GM13977 (cell line): ENCODE data around the gene GALNTL6.
"Not testable (repeated sequence)": the region's sequence is repeated elsewhere in the genome, so short reads cannot be mapped to it uniquely, and the experiment has no call there.

Experiments used
- DNase-seq: peaks from one replicate; pipeline ENCODE4 v3.0.0; 2012; ENCODE audit warnings: low spot score
- in situ Hi-C: fragments of 300-500 bp; cut with MboI; formaldehyde crosslinking; loops from one replicate; pipeline ENCODE4 v1.12.0; 2022; ENCODE audit warnings: low sequenced_read_pairs, low pct_unique_long_range_greater_than_20kb, mixed read lengths, inconsistent platforms; ENCODE audit not compliant: unreplicated experiment
- TF ChIP-seq, protein P1 (sequence below): IDR thresholded peaks from 2 replicates; pipeline ENCODE4 v1.5.1; 2012; ENCODE audit warnings: mild to moderate bottlenecking, control low read depth; ENCODE audit not compliant: insufficient read depth; ENCODE audit errors: extremely low read depth, missing control alignments

GALNTL6 gene

DNA sequence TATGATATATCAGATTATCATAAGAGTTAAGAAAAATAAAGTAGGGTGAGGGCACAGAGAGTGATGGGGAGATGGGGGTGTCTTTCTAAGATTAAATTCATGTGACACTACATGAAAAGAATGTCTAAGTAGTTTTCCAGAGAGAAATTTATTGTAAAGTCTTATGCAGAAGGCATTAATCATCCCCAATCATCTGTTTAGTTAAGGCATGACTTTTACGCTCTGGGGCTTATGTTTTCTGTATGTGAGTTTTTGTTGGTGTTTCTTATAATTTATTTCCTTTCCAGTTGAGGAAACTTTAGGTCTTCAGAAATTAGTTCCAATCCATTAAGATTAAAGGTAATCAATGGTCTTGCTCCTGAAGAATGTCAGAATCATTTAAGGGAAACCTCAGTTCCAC lies 972.4 kb downstream of the GALNTL6 start:
- TF ChIP-seq, protein P1, sequence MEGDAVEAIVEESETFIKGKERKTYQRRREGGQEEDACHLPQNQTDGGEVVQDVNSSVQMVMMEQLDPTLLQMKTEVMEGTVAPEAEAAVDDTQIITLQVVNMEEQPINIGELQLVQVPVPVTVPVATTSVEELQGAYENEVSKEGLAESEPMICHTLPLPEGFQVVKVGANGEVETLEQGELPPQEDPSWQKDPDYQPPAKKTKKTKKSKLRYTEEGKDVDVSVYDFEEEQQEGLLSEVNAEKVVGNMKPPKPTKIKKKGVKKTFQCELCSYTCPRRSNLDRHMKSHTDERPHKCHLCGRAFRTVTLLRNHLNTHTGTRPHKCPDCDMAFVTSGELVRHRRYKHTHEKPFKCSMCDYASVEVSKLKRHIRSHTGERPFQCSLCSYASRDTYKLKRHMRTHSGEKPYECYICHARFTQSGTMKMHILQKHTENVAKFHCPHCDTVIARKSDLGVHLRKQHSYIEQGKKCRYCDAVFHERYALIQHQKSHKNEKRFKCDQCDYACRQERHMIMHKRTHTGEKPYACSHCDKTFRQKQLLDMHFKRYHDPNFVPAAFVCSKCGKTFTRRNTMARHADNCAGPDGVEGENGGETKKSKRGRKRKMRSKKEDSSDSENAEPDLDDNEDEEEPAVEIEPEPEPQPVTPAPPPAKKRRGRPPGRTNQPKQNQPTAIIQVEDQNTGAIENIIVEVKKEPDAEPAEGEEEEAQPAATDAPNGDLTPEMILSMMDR, result no peak
- in situ Hi-C loops, result no loop called here
- no peak for DNase-seq

DNA sequence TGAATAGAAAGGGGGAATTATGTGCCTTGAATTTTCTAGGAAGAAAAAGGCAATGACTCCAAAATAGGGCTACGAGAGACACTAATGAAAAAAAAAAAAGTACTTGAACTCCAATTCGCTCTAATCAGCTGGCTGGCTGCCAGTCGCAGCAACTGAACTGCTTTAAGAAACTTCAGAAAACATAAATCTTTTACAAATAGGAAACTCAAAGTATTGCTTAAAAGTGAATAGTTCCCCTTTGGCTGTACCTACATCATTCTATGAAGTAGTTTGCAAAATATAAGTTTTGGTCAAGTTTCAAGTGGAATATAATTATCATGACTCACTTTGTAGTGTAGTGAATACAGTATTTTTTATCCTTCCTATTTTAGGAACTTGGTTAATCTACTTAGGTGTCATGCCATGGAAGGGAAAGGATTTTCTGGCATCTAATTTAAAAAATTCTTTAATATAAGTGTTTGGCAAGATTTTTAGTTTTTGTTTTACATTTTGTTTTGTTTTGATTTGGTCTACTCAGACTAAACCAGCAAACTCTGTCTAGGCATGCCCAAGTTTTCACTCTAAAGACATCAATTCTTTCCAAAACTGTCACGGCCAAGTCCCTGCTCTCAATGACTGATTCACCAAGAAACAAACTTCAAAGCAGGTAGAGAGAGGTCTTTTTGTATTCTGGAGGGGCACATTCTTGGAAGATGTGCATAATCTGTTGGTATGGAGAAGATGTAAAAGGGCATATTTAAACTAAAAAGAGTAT lies 973.0 kb downstream of the GALNTL6 start:
- TF ChIP-seq, protein P1, result no peak
- in situ Hi-C loops, result no loop called here
- no peak for DNase-seq

DNA sequence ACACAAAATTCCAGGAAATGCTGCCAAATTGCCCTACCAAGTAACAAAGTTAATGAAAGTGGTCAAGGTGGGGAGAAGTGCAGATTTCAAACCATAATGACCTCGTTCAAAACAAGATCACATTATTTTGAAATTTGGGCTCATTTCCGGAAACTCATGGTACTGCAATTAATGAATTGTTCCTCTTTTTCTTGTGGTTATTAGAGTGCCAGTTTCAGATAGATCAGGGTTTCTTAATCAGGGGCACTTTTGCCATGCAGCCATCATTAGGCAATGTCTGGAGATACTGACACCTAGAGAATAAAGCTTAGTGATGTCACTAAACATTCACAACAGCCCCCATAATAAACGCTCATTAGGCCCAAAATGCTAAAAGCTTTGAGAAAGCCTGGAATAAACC lies 973.9 kb downstream of the GALNTL6 start:
- no peak for DNase-seq
- TF ChIP-seq, protein P1, result no peak
- in situ Hi-C loops, result no loop called here

DNA sequence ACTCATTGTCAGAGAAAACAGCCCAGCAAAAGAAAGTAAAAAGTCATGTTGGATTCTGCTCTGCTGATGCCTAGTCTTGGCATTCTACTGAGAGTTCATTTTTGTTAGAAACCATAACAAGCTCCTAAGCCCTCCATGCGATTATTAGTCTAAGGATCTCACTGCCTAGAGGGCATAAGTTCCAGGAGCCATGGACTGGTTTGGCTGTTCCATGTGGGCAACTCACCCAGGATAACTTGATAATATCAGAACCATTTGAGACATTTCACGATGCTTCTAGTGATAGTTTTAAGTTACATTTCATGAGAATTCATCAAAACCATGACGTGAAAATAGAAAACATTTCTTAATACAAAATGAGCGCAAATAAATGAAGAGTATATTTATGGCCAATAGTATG lies 978.6 kb downstream of the GALNTL6 start:
- in situ Hi-C loops, result no loop called here
- DNase-seq, result no peak
- TF ChIP-seq, protein P1, result no peak

DNA sequence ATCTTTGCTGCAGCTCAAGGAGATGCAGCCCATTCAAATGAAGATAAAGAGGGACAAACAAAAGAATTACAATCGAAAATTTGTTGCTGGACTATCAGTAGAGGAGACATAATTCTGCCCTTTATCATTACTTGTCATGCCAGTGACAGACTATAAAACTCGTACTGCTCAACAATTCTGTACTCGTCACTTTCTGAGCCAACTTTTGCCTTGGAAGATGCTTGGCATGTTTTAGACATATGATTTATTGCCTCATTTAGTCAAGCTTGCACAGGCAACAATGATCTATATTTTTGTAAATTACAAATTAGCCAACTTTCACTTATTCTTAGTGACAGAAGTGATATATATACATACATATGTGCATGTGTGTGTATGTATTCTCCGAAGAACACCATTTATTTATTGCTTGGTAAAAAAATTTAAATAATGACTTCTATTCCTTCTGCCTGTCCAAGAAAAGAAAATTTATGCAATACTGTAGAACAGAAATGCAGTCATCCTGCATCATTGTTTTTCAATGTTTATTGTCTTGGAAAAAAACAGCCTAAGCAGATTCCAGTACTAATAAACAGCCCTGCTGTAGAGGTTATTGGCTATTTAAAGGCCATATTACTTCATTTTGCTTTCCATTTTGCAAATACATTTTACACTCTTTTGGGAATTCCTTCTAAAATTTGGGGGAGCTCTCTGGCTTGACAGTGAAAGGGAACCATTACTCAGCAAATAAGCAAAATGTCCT lies 980.5 kb downstream of the GALNTL6 start:
- in situ Hi-C loops, result no loop called here
- no peak for DNase-seq
- TF ChIP-seq, protein P1, result no peak

DNA sequence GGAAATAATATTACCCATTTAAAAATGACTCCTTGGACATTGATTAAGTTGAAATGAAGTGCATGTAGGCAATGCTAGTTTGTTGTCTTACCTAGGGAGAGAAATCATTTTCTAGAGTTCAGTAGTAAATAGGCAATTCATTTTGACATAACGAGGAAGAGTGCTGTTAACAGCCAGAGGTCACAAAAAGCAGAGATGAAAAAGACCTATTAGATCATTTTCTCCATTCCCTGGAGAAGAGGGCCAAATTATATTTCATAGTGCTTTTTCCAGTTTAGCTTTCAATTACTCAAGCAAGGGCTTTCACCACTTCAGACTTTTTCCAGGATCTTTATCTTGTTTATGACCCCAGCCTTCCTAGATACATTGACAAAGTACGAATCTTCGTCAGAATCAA lies 981.1 kb downstream of the GALNTL6 start:
- DNase-seq, result no peak
- TF ChIP-seq, protein P1, result no peak
- in situ Hi-C loops, result no loop called here

DNA sequence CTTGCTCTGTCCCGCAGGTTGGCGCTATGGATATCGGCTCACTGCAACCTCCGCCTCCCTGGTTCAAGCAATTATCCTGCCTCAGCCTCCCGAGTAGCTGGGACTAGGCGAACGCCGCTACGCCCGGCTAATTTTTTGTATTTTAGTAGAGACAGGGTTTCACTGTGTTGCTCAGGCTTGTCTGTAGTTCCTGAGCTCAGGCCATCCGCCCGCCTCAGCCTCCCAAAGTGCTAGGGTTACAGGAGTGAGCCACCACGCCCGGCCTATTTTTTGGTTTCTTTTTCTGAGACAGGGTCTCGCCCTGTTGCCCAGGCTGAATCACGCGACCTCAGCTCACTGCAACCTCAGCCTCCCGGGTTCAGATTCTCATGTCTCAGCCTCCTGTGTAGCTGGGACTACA lies 984.1 kb downstream of the GALNTL6 start:
- DNase-seq, in situ Hi-C loops: not testable (repeated sequence)
